Brain pericyte (primary cell): ENCODE data around the gene STOM.

Experiments used
- DNase-seq: peaks from one replicate; pipeline ENCODE4 v3.0.0-alpha.2; 2012; ENCODE audit warnings: low read depth, low spot score

The STOM gene

GRCh38 chr9:121322037-121322736, 47.9 kb downstream of the STOM start:
- peak; percentile 47 for DNase-seq

DNA sequence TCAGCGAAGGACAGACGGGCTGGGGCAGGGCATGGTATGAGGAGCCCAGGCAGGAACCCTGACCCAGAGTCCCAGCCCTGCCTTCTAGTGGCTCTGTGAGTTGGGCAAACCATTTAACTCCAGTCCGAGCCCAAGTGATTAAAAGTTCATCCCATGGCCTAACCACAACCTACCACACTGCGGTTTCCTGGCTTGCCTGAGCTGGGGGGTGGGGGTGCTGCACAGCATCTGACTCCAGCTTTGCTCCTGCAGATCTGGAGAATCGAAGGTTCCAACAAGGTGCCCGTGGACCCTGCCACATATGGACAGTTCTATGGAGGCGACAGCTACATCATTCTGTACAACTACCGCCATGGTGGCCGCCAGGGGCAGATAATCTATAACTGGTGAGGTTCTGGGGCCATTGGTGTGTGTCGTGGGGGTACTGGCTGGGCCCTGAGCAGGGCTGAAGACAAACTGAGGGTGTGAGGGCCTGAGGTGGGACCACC, 49.0 kb downstream of the STOM start:
- no peak for DNase-seq

- DNase-seq: no peak
Measured at GRCh38 chr9:121319383-121319780, 50.7 kb downstream of the STOM start.

GRCh38 chr9:121318631-121319382, 51.2 kb downstream of the STOM start:
- no peak for DNase-seq

GRCh38 chr9:121317737-121318630, 52.1 kb downstream of the STOM start:
- DNase-seq: no peak

DNA sequence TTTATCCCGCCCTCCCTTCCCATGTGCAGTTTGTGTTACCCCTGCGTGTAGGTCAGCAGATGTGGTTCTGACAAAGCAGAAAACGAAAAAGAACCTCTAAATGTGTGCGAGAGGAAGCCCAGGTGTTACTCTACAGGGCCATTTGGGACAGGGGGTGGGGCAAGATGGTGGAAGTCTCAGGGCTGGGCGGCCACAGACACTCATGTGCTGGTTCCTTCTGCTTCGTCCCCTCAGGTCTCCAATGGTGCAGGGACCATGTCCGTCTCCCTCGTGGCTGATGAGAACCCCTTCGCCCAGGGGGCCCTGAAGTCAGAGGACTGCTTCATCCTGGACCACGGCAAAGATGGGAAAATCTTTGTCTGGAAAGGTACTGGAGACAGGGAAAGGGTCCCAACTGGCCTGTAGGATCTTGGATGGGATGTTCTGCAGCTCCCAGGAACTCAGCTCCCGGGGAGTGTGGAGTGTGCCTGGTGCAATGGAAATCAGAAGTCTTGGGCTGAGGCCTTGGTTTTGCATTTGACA, 53.1 kb downstream of the STOM start:
- no peak for DNase-seq

GRCh38 chr9:121316378-121316777, 53.7 kb downstream of the STOM start:
- no peak for DNase-seq

- no peak for DNase-seq
Measured at GRCh38 chr9:121313458-121314152, 56.4 kb downstream of the STOM start.

GRCh38 chr9:121312169-121312568, 57.9 kb downstream of the STOM start:
- no peak for DNase-seq

- no peak for DNase-seq
Measured at GRCh38 chr9:121310571-121310970, 59.5 kb downstream of the STOM start.

DNA sequence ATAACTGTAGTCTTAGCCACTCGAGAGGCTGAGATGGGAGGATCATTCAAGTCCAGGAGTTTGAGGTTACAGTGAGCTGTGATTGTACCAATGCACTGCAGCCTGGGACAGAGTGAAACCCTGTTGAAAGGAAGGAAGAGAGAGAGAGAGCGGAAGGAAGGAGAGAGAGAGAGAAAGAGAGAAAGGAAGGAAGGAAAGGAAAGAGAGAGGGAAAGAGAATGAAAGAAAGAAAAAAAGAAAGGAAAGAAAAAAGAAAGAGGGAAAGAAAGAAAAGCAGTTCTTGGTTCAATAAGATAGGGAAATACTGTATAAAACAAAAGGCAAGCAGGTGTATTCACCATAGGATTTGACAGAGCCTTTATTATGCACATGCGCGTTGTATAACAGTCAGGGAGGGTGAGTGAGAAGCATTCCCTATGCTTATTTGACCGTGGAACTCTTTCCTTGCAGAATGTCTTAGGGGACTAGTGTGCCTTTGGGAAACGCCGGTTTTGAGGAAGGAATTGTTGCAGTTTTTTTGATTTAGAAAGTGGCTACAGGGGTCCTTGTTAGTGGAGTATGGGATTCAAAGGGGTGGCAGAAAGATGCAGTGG, 60.1 kb downstream of the STOM start:
- no peak for DNase-seq

DNA sequence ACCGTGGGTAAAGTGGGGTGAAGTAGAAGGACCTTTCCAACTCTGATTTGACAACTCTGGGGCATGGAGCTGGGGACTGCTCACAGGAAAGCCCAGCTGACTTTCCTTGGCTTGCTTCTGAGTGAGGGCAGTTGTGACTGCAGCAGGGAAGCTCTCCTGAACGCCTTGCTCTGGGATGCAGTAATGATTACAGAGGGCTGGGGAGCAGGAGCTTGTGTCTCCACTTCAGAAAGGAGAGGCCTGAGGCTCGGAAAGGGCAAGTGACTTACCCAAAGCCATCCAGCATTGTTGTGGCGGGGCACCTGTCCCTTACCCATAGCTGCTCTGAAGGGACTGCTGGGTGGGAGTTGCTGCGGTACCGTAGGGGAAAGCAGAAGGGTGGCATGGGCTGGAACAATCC, 60.9 kb downstream of the STOM start:
- no peak for DNase-seq

- DNase-seq: no peak
Measured at GRCh38 chr9:121308765-121309164, 61.3 kb downstream of the STOM start.

DNA sequence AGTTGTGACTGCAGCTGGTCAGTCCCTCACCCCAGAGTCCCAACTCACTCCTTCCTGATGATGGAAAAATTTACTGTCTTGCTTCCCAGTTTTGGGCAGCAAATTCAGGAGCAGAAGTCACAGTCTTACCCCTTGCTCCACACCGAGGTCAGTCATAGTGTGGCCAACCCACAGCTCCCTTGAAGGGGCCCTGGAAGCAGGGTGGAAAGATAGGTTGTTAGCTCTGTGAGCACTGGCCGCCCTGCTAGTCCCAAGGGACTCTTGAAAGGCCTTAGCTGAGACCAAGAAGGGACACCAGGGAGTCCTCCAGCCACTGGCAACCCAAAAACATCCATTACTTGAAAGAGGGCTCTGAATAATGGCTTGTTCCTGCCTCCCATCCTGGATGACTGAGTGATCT, 62.1 kb downstream of the STOM start:
- DNase-seq: no peak

- DNase-seq: no peak
Measured at GRCh38 chr9:121305269-121305994, 64.6 kb downstream of the STOM start.

- DNase-seq: no peak
Measured at GRCh38 chr9:121304707-121305106, 65.3 kb downstream of the STOM start.

DNA sequence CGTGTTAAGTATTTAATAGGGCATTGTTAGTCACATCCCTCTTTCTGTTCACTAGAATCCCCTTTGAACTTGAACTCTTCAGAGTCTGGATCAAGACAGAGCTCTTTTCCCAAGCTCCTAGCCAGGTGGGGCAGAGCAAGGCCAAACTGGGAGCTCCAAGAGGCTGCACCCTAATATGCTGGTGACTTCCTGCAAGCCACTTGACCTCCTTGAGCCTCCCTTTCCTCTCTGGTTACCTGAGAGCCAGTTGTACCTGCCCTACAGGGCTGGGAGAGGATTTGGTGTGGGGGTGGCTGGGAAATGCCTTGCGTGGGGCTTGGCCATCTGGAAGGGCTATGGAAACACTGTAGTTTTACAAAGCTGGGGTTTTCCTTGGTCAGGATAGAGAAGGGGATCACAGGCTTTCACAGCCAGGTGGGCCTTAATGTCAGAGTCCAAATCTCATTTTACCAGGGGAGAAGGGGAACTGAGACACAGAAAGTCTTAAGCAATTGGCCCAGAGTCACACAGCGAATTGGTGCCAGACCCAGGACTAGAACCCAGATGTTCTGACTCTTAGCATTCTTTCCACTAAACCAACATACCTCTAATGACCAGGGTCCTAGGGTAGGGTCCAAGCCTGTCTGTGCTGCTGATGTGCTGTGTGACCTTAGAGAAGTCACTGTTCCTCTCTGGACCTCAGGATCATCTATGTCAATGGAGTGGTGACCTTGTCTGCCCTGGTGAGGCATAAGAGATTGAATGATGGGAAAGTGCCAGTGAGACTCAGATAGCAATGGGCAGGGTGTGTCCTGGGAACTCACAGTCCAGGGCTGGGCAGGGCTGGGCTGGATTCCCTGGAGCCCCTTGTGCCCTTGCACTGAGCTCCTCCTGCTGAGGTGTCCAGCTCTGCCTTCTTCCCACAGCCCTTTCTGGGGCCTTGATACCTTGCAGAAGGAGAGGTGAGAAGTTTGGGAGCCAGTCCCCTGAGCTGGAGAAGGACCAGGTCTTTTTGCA, 66.3 kb downstream of the STOM start:
- no peak for DNase-seq

- no peak for DNase-seq
Measured at GRCh38 chr9:121302786-121303185, 67.3 kb downstream of the STOM start.

DNA sequence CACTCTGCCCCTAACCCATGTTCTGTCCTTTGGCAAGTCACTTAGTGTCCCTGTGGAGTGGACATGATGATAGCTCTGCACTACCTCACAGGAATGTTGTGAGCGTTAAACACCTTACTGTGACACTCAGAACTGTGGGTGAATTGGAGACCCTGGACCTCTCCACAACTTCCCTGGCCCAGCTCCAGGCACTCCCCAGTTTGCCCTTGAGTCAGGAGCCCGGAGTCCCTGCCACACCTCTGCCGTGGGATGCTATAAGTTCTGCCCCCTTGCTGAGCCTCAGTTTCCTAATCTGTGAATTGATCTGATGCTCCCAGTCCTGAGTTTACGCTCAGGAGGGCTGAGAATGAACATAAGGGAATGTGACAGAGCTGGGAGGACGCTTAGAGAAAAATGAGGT, 67.7 kb downstream of the STOM start:
- no peak for DNase-seq
